ENCODE data around the gene RASSF1. TPM values are rescaled to one million over a fixed set of nuclear protein-coding genes. Genes with fewer than 3 reads are reported as not detected.

RASSF1 gene
- total and polyA plus RNA-seq, 2 of the 13 experiments (the other 11 are each of a cell fraction or from before 2014, with no cell fraction given): 10.2 to 27.5 TPM

DNA sequence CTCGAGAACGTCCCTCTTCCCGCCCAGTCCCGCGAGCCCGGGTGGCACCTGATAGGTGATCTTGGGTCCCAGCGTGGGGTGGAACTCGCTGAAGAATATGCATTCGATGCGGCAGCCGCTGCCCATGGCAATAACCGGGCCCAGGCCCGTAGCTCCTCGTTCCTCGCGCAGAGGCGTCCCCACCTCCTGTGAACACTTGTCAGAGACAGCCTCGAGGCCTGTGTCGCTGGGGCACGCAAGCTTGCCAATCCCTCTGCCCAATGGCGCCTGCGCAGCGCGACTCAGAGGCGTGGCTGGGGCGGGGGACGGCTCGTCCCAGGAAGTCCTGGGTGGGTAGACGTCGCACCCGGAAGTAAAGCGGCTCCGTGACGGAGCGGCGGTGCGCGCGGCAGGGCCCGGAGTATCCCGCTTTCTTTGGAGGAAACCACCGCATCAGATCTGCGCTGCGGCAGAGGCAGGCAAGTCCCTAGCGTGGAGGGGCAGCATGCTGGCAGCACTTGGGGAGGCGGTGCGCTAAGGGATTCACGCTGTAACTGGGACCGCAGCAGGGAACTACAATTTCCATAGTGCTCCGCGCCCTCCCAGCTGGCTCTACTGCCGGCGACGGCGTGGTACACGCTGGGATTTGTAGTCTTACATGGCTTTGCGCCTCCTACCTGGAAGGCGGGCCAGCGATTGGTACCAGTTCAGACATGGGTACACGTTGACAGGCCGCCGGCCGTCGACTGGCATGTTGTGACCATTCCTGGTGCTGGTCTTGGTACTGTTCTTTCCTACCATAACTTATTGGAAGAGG is 10.1 kb upstream of the RASSF1 start, which contains the start of the genes CYB561D2 and NPRL2 (continued):
- TF ChIP-seq ZNF138 (CRISPR knock-in tag; IDR thresholded peaks at IDR 0.05; ENCODE audit: low read depth): peak; percentile 91
- TF ChIP-seq JUNB (CRISPR knock-in tag; IDR thresholded peaks at IDR 0.05; ENCODE audit: borderline replicate concordance): peak; percentile 48; the same call in 1 of the 2 replicates
- 0 out of 2 replicates have a peak, but pooled peaks have one; percentile 34 for TF ChIP-seq ZNF672 (CRISPR knock-in tag; IDR thresholded peaks at IDR 0.05)
- peak; percentile 97 for TF ChIP-seq AHR (CRISPR knock-in tag; IDR thresholded peaks at IDR 0.05)
- TF ChIP-seq REXO4 (CRISPR knock-in tag; IDR thresholded peaks at IDR 0.05; ENCODE audit: borderline replicate concordance): peak; percentile 95; the same call in 1 of the 2 replicates
- peak; percentile 96 for TF ChIP-seq ZNF333 (CRISPR knock-in tag; IDR thresholded peaks at IDR 0.05; ENCODE audit: borderline replicate concordance)
- TF ChIP-seq, protein P1, sequence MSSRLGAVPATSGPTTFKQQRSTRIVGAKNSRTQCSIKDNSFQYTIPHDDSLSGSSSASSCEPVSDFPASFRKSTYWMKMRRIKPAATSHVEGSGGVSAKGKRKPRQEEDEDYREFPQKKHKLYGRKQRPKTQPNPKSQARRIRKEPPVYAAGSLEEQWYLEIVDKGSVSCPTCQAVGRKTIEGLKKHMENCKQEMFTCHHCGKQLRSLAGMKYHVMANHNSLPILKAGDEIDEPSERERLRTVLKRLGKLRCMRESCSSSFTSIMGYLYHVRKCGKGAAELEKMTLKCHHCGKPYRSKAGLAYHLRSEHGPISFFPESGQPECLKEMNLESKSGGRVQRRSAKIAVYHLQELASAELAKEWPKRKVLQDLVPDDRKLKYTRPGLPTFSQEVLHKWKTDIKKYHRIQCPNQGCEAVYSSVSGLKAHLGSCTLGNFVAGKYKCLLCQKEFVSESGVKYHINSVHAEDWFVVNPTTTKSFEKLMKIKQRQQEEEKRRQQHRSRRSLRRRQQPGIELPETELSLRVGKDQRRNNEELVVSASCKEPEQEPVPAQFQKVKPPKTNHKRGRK (CRISPR knock-in tag; IDR thresholded peaks at IDR 0.05): 0 out of 2 replicates have a peak, but pooled peaks have one; percentile 83
- TF ChIP-seq THAP11 (CRISPR knock-in tag; IDR thresholded peaks at IDR 0.05): peak; percentile 100
- TF ChIP-seq NR2F6 (IDR thresholded peaks at IDR 0.05): no peak
- TF ChIP-seq NR2F6 (CRISPR knock-in tag; IDR thresholded peaks at IDR 0.05): peak; percentile 66
- TF ChIP-seq, protein P2, sequence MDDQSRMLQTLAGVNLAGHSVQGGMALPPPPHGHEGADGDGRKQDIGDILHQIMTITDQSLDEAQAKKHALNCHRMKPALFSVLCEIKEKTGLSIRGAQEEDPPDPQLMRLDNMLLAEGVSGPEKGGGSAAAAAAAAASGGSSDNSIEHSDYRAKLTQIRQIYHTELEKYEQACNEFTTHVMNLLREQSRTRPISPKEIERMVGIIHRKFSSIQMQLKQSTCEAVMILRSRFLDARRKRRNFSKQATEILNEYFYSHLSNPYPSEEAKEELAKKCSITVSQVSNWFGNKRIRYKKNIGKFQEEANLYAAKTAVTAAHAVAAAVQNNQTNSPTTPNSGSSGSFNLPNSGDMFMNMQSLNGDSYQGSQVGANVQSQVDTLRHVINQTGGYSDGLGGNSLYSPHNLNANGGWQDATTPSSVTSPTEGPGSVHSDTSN (CRISPR knock-in tag; IDR thresholded peaks at IDR 0.05; ENCODE audit: borderline replicate concordance): no peak
- TF ChIP-seq EP300 (IDR thresholded peaks at IDR 0.05; ENCODE audit: low read depth in 2 of 2, low read length in 2 of 2): no peak; a peak in 1 of 4 replicates
- TF ChIP-seq EP300 (CRISPR knock-in tag; IDR thresholded peaks at IDR 0.05; ENCODE audit: borderline replicate concordance): peak; percentile 62; the same call in 1 of the 2 replicates
- peak; percentile 97 for TF ChIP-seq ZNF776 (CRISPR knock-in tag; IDR thresholded peaks at IDR 0.05)
- no peak; the same call in 1 of the 2 replicates for TF ChIP-seq ZMYM3 (CRISPR knock-in tag; IDR thresholded peaks at IDR 0.05)
- TF ChIP-seq, protein P3, sequence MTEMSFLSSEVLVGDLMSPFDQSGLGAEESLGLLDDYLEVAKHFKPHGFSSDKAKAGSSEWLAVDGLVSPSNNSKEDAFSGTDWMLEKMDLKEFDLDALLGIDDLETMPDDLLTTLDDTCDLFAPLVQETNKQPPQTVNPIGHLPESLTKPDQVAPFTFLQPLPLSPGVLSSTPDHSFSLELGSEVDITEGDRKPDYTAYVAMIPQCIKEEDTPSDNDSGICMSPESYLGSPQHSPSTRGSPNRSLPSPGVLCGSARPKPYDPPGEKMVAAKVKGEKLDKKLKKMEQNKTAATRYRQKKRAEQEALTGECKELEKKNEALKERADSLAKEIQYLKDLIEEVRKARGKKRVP (CRISPR knock-in tag; IDR thresholded peaks at IDR 0.05): peak in 1 of 2 experiments; percentile 73; a peak in 2 of 4 replicates
- TF ChIP-seq, protein P4, sequence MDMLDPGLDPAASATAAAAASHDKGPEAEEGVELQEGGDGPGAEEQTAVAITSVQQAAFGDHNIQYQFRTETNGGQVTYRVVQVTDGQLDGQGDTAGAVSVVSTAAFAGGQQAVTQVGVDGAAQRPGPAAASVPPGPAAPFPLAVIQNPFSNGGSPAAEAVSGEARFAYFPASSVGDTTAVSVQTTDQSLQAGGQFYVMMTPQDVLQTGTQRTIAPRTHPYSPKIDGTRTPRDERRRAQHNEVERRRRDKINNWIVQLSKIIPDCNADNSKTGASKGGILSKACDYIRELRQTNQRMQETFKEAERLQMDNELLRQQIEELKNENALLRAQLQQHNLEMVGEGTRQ (IDR thresholded peaks at IDR 0.05; ENCODE audit: low read depth, low read length): no peak
- TF ChIP-seq, protein P4 (CRISPR knock-in tag; IDR thresholded peaks at IDR 0.05; ENCODE audit: borderline replicate concordance): peak; percentile 35; the same call in 1 of the 2 replicates
- TF ChIP-seq RXRB (CRISPR knock-in tag; IDR thresholded peaks at IDR 0.05; ENCODE audit: borderline replicate concordance): peak; percentile 75
- peak; percentile 63 for TF ChIP-seq NCOA2 (CRISPR knock-in tag; IDR thresholded peaks at IDR 0.05)
- TF ChIP-seq, protein P5, sequence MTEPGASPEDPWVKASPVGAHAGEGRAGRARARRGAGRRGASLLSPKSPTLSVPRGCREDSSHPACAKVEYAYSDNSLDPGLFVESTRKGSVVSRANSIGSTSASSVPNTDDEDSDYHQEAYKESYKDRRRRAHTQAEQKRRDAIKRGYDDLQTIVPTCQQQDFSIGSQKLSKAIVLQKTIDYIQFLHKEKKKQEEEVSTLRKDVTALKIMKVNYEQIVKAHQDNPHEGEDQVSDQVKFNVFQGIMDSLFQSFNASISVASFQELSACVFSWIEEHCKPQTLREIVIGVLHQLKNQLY (CRISPR knock-in tag; IDR thresholded peaks at IDR 0.05): peak; percentile 48
- 0 out of 2 replicates have a peak, but pooled peaks have one; percentile 68 for TF ChIP-seq U2AF2 (IDR thresholded peaks at IDR 0.05; ENCODE audit: low read depth, low read length)
